Glomerular endothelial cell (primary cell): Measurements from ENCODE around the gene EMB. TPM values are rescaled to one million over a fixed set of nuclear protein-coding genes. Genes with fewer than 3 reads are reported as not detected.

Experiments used
- total RNA-seq: library from RNA; depleted of rRNA; stranded (reverse); fragments of >200 nt; gene quantifications from 2 replicates; pipeline ENCODE4 v1.2.3, GENCODE V29; 2015

The EMB gene
- total RNA-seq, 1 donor from 2014 or later = 4.7 TPM

Other genes with a start within 250 kb of the EMB start
- gene PARP8, start 225.3 kb upstream of the EMB start, total RNA-seq = 2.0 and 4.5 TPM in 2 replicates